DOHH2 (cell line): ENCODE data around the gene UNC50.

ENCODE experiments used
- H3F3A ChIP-seq: fragments of 200-600 bp; sonication (generic), shearing (Covaris generic); 2 replicates; pipeline ENCODE4 v1.6.0; 2016; ENCODE audit warnings: antibody characterized with exemption, mild to moderate bottlenecking; ENCODE audit not compliant: control insufficient read depth, insufficient read depth
- H3K27ac ChIP-seq: fragments of 200-600 bp; sonication (generic); 2 replicates; pipeline ENCODE4 v1.5.1; 2014; ENCODE audit warnings: low read depth, mild to moderate bottlenecking, low read length, moderate library complexity
- H3K27me3 ChIP-seq: fragments of 200-600 bp; sonication (generic); 2 replicates; pipeline ENCODE4 v1.6.1; 2014; ENCODE audit warnings: mild to moderate bottlenecking, low read length, mixed read lengths; ENCODE audit not compliant: control insufficient read depth
- H3K36me3 ChIP-seq: fragments of 200-600 bp; sonication (generic); 2 replicates; pipeline ENCODE4 v1.6.1; 2014; ENCODE audit warnings: mild to moderate bottlenecking, low read length, moderate library complexity, mixed read lengths; ENCODE audit not compliant: control insufficient read depth
- H3K4me1 ChIP-seq: fragments of 200-600 bp; sonication (generic); 2 replicates; pipeline ENCODE4 v1.6.1; 2014; ENCODE audit warnings: mild to moderate bottlenecking, low read length, mixed read lengths; ENCODE audit not compliant: control insufficient read depth
- H3K4me2 ChIP-seq: fragments of 200-600 bp; sonication (generic); 2 replicates; pipeline ENCODE4 v1.6.0; 2014; ENCODE audit warnings: mild to moderate bottlenecking, low read length, moderate library complexity
- H3K4me3 ChIP-seq: fragments of 200-600 bp; sonication (generic); 2 replicates; pipeline ENCODE4 v1.5.1; 2014; ENCODE audit warnings: mild to moderate bottlenecking, low read length, mixed read lengths
- H3K79me2 ChIP-seq: fragments of 200-600 bp; sonication (generic); 2 replicates; pipeline ENCODE4 v1.6.1; 2014; ENCODE audit warnings: mild to moderate bottlenecking, low read length, mixed read lengths; ENCODE audit not compliant: control insufficient read depth
- H3K9me2 ChIP-seq: fragments of 200-600 bp; sonication (generic); replicated peaks from 2 replicates; pipeline ENCODE4 v1.6.1; 2014; ENCODE audit warnings: mild to moderate bottlenecking, low read length, mixed read lengths; ENCODE audit not compliant: control insufficient read depth
- H3K9me3 ChIP-seq: fragments of 200-600 bp; sonication (generic); 2 replicates; pipeline ENCODE4 v1.6.1; 2014; ENCODE audit warnings: antibody characterized with exemption, low read length, mixed read lengths; ENCODE audit not compliant: control insufficient read depth, insufficient read depth
- H4K20me1 ChIP-seq: fragments of 200-600 bp; sonication (generic); 2 replicates; pipeline ENCODE4 v1.6.0; 2014; ENCODE audit warnings: low read depth, mild to moderate bottlenecking, antibody characterized with exemption, low read length, moderate library complexity; ENCODE audit not compliant: control insufficient read depth, insufficient read depth
- CTCF ChIP-seq: fragments of 200-600 bp; sonication (generic); IDR thresholded peaks from one replicate; pipeline ENCODE4 v1.5.1; 2014; ENCODE audit warnings: antibody characterized with exemption, mild to moderate bottlenecking, low read depth, low read length; ENCODE audit not compliant: poor library complexity, severe bottlenecking
- EZH2phosphoT487 ChIP-seq: fragments of 200-600 bp; sonication (generic); IDR thresholded peaks from 2 replicates; pipeline ENCODE4 v1.6.1; 2017; ENCODE audit warnings: borderline replicate concordance, mild to moderate bottlenecking, antibody characterized with exemption, low read length, moderate library complexity, mixed read lengths

UNC50 gene

GRCh38 chr2:98569915-98570314, 38.5 kb upstream of the UNC50 start:
- H3K9me3 ChIP-seq: no peaks in the 10 kb centered on the region
- no peaks in the 10 kb centered on the region for H3K27me3 ChIP-seq
- no peaks in the 10 kb centered on the region for H3K79me2 ChIP-seq
- peaks cover 3% of the 10 kb centered on the region; the same call in 1 of the 2 replicates for H3K36me3 ChIP-seq
- H3K4me3 ChIP-seq: no peak overlapping the region
- no peak for TF ChIP-seq CTCF
- TF ChIP-seq EZH2phosphoT487: no peak
- H3K4me1 ChIP-seq: no peaks in the 10 kb centered on the region
- no peak overlapping the region for H3K4me2 ChIP-seq
- H3F3A ChIP-seq: no peaks in the 10 kb centered on the region
- H4K20me1 ChIP-seq: no peaks in the 10 kb centered on the region
- H3K9me2 ChIP-seq: no peaks in the 10 kb centered on the region
- no peak overlapping the region for H3K27ac ChIP-seq

GRCh38 chr2:98570356-98570755, 38.0 kb upstream of the UNC50 start:
- Histone ChIP-seq H3K9me3 (no peaks in the 10 kb centered on the region), H3K27me3 (no peaks in the 10 kb centered on the region), H3K36me3 (peaks cover 3% of the 10 kb centered on the region; the same call in 1 of the 2 replicates), H3F3A (no peaks in the 10 kb centered on the region), H3K4me1 (no peaks in the 10 kb centered on the region), H3K4me3 (no peak overlapping the region), H3K27ac (no peak overlapping the region), H3K9me2 (no peaks in the 10 kb centered on the region), H4K20me1 (no peaks in the 10 kb centered on the region), H3K79me2 (no peaks in the 10 kb centered on the region), H3K4me2 (no peak overlapping the region)
- TF ChIP-seq CTCF (no peak), EZH2phosphoT487 (no peak)

GRCh38 chr2:98571121-98571701, 37.2 kb upstream of the UNC50 start:
- Histone ChIP-seq H3K27ac (no peak overlapping the region), H3K36me3 (peaks cover 3% of the 10 kb centered on the region; the same call in 1 of the 2 replicates), H3K4me3 (no peak overlapping the region), H3K79me2 (no peaks in the 10 kb centered on the region), H3K9me2 (no peaks in the 10 kb centered on the region), H3K27me3 (no peaks in the 10 kb centered on the region), H3F3A (no peaks in the 10 kb centered on the region), H3K9me3 (no peaks in the 10 kb centered on the region), H3K4me2 (no peak overlapping the region), H3K4me1 (no peaks in the 10 kb centered on the region), H4K20me1 (no peaks in the 10 kb centered on the region)
- TF ChIP-seq CTCF (no peak), EZH2phosphoT487 (no peak)
